Liver (tissue), 9 donors: ENCODE measurements around the gene RIPK1. TPM values are rescaled to one million over a fixed set of nuclear protein-coding genes. Genes with fewer than 3 reads are reported as not detected.

Experiments
- DNase-seq: peaks from one replicate; pipeline ENCODE4 v3.0.0-alpha.2; 2017; ENCODE audit warnings: low spot score
- H3K27ac ChIP-seq, 2 donors: one replicate each; pipeline ENCODE4 v1.7.0; 2013; ENCODE audit warnings: inconsistent platforms in 2 of 2, low read length in 2 of 2, control low read depth in 1 of 2, low read depth in 1 of 2, mild to moderate bottlenecking in 1 of 2
- H3K27me3 ChIP-seq, 4 donors: one replicate each; pipeline versions ENCODE4 v1.6.1 to v1.7.0; 2013; ENCODE audit warnings: low read length in 3 of 4, inconsistent platforms in 1 of 4, mild to moderate bottlenecking in 1 of 4, moderate library complexity in 1 of 4; ENCODE audit not compliant: control insufficient read depth in 4 of 4, insufficient read depth in 4 of 4
- H3K36me3 ChIP-seq, 4 donors: one replicate each; pipeline versions ENCODE4 v1.6.1 to v1.7.0; 2013; ENCODE audit warnings: low read length in 3 of 4, mild to moderate bottlenecking in 3 of 4, low read depth in 1 of 4, moderate library complexity in 1 of 4; ENCODE audit not compliant: control insufficient read depth in 4 of 4, insufficient read depth in 3 of 4
- H3K4me1 ChIP-seq, 4 donors: one replicate each; pipeline versions ENCODE4 v1.6.1 to v1.7.0; 2013; ENCODE audit warnings: low read length in 3 of 4, mild to moderate bottlenecking in 3 of 4, moderate library complexity in 1 of 4; ENCODE audit not compliant: control insufficient read depth in 4 of 4, insufficient read depth in 4 of 4
- H3K4me3 ChIP-seq, 3 donors: one replicate each; pipeline versions ENCODE4 v1.6.1 to v1.7.0; 2013; ENCODE audit warnings: low read length in 3 of 3, control low read depth in 1 of 3, low read depth in 1 of 3, mild to moderate bottlenecking in 1 of 3
- H3K9ac ChIP-seq, 2 donors: one replicate each; pipeline ENCODE4 v1.7.0; 2013; ENCODE audit warnings: low read length in 2 of 2, mild to moderate bottlenecking in 2 of 2, moderate library complexity in 2 of 2, control low read depth in 1 of 2, low read depth in 1 of 2
- H3K9me3 ChIP-seq, 4 donors: one replicate each; pipeline versions ENCODE4 v1.6.1 to v1.7.0; 2013; ENCODE audit warnings: low read length in 3 of 4; ENCODE audit not compliant: control insufficient read depth in 4 of 4
- EGR1 ChIP-seq, 2 donors: IDR thresholded peaks; 2 replicates each; pipeline ENCODE4 v1.6.1; 2016 to 2018; ENCODE audit warnings: antibody characterized with exemption in 2 of 2, low read depth in 2 of 2
- FOXA1 ChIP-seq: IDR thresholded peaks from 2 replicates; pipeline ENCODE4 v1.6.1; 2016; ENCODE audit warnings: antibody characterized with exemption
- FOXA2 ChIP-seq: IDR thresholded peaks from 2 replicates; pipeline ENCODE4 v1.6.1; 2016; ENCODE audit warnings: antibody characterized with exemption
- GABPA ChIP-seq, 2 donors: IDR thresholded peaks in 1 of 2; conservative IDR thresholded peaks in 1 of 2; 2 replicates each; pipeline ENCODE4 v1.6.1; 2016; ENCODE audit warnings: antibody characterized with exemption in 2 of 2, mild to moderate bottlenecking in 1 of 2, moderate library complexity in 1 of 2
- HNF4A ChIP-seq, 2 donors: conservative IDR thresholded peaks; 2 replicates each; pipeline ENCODE4 v1.6.1; 2016; ENCODE audit warnings: antibody characterized with exemption in 2 of 2, mild to moderate bottlenecking in 2 of 2
- HNF4G ChIP-seq: IDR thresholded peaks from 2 replicates; pipeline ENCODE4 v1.6.1; 2016; ENCODE audit warnings: antibody characterized with exemption
- JUND ChIP-seq, 2 donors: IDR thresholded peaks; 2 replicates each; pipeline ENCODE4 v1.6.1; 2016; ENCODE audit warnings: antibody characterized with exemption in 2 of 2
- NR2F2 ChIP-seq: IDR thresholded peaks from 2 replicates; pipeline ENCODE4 v1.6.1; 2016; ENCODE audit warnings: antibody characterized with exemption
- RAD21 ChIP-seq, 2 donors: IDR thresholded peaks; 2 replicates each; pipeline ENCODE4 v1.6.1; 2016; ENCODE audit warnings: antibody characterized with exemption in 2 of 2, mild to moderate bottlenecking in 2 of 2
- RXRA ChIP-seq, 2 donors: IDR thresholded peaks; 2 replicates each; pipeline ENCODE4 v1.6.1; 2017 to 2018; ENCODE audit warnings: antibody characterized with exemption in 2 of 2, mild to moderate bottlenecking in 1 of 2
- SP1 ChIP-seq: IDR thresholded peaks from 2 replicates; pipeline ENCODE4 v1.6.1; 2018; ENCODE audit warnings: antibody characterized with exemption, mild to moderate bottlenecking
- TAF1 ChIP-seq: conservative IDR thresholded peaks from 2 replicates; pipeline ENCODE4 v1.6.1; 2016; ENCODE audit warnings: antibody characterized with exemption, mild to moderate bottlenecking
- YY1 ChIP-seq: IDR thresholded peaks from 2 replicates; pipeline ENCODE4 v1.6.1; 2016; ENCODE audit warnings: antibody characterized with exemption, mild to moderate bottlenecking
- WGBS: extraction: QIAGEN DNeasy Blood & Tissue Kit; methylation state at CpG from one replicate; pipeline ENCODE4 v1.1.7; 2013; 5-methylcytosine and 5-hydroxymethylcytosine counted together
- polyA plus RNA-seq, 2 donors: library from polyadenylated mRNA; stranded (reverse) in 1 of 2; unstranded in 1 of 2; fragments of 200-250 nt in 1 of 2; fragments of >200 nt in 1 of 2; fragmentation: Nextera tagmentation in 1 of 2; extraction: Ambion mirVana in 1 of 2; gene quantifications; one replicate each; pipeline versions ENCODE4 v1.2.1 to v1.2.3, GENCODE V29; 2013 to 2015
- total RNA-seq, 2 donors: library from RNA; depleted of rRNA; stranded (reverse); fragments of >200 nt; gene quantifications; one replicate each; pipeline ENCODE4 v1.2.3, GENCODE V29; 2014
- TF ChIP-seq, protein P1 (sequence below): IDR thresholded peaks from 2 replicates; pipeline ENCODE4 v1.6.1; 2016; ENCODE audit warnings: antibody characterized with exemption, mild to moderate bottlenecking
- TF ChIP-seq, protein P2 (sequence below): IDR thresholded peaks from 2 replicates; pipeline ENCODE4 v1.6.1; 2016; ENCODE audit warnings: antibody characterized with exemption
- TF ChIP-seq, protein P3 (sequence below): fragments of 150-350 bp; IDR thresholded peaks from 2 replicates; pipeline ENCODE4 v1.5.1; 2017; ENCODE audit warnings: improper control_type of control experiment, low read depth, low read length; ENCODE audit not compliant: missing input control
- TF ChIP-seq, protein P4 (sequence below): IDR thresholded peaks from 2 replicates; pipeline ENCODE4 v1.6.1; 2016; ENCODE audit warnings: antibody characterized with exemption
- TF ChIP-seq, protein P5 (sequence below): IDR thresholded peaks from 2 replicates; pipeline ENCODE4 v1.6.1; 2016; ENCODE audit warnings: antibody characterized with exemption
- donor health status: healthy.
- donor health status: healthy.
- donor health status: healthy.
- donor health status: healthy.
- donor health status: healthy.

The RIPK1 gene
- total and polyA plus RNA-seq, 4 donors, result 6.7 to 27.2 (median 13.3) TPM

DNA sequence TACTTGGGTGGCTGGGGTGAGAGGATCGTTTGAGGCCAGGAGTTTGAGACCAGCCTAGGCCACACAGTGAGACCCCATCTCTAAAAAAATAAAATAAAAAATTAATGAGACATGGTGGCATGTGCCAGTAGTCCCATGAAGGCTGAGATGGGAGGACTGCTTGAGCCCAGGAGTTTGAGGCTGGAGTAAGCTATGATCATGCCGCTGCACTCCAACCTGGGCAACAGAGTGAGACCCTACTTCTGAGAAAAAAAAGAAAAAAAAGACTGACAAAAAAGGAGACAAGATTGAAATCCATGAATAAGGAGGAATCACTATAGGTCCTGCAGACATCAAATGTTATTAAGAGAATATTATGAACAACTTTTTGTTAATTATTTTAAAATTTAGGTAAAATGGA is 26.5 kb downstream of the RIPK1 start:
- H3K27ac ChIP-seq, result no peak overlapping the region
- no peak for DNase-seq
- H3K9me3 ChIP-seq, result no peaks in the 10 kb centered on the region
- no peak overlapping the region for H3K9ac ChIP-seq
- TF ChIP-seq, protein P1, sequence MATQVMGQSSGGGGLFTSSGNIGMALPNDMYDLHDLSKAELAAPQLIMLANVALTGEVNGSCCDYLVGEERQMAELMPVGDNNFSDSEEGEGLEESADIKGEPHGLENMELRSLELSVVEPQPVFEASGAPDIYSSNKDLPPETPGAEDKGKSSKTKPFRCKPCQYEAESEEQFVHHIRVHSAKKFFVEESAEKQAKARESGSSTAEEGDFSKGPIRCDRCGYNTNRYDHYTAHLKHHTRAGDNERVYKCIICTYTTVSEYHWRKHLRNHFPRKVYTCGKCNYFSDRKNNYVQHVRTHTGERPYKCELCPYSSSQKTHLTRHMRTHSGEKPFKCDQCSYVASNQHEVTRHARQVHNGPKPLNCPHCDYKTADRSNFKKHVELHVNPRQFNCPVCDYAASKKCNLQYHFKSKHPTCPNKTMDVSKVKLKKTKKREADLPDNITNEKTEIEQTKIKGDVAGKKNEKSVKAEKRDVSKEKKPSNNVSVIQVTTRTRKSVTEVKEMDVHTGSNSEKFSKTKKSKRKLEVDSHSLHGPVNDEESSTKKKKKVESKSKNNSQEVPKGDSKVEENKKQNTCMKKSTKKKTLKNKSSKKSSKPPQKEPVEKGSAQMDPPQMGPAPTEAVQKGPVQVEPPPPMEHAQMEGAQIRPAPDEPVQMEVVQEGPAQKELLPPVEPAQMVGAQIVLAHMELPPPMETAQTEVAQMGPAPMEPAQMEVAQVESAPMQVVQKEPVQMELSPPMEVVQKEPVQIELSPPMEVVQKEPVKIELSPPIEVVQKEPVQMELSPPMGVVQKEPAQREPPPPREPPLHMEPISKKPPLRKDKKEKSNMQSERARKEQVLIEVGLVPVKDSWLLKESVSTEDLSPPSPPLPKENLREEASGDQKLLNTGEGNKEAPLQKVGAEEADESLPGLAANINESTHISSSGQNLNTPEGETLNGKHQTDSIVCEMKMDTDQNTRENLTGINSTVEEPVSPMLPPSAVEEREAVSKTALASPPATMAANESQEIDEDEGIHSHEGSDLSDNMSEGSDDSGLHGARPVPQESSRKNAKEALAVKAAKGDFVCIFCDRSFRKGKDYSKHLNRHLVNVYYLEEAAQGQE, result no peak
- no peak for TF ChIP-seq NR2F2
- TF ChIP-seq, protein P2, sequence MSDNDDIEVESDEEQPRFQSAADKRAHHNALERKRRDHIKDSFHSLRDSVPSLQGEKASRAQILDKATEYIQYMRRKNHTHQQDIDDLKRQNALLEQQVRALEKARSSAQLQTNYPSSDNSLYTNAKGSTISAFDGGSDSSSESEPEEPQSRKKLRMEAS, result no peak
- no peak for TF ChIP-seq YY1
- 97% methylated on average over 2 of the region's 2 CpGs for WGBS
- no peaks in the 10 kb centered on the region for H3K4me1 ChIP-seq
- no peak overlapping the region for H3K4me3 ChIP-seq
- no peaks in the 10 kb centered on the region for H3K27me3 ChIP-seq
- H3K36me3 ChIP-seq, result peaks cover 11 to 34% (median 25%) of the 10 kb centered on the region in 4 donors

DNA sequence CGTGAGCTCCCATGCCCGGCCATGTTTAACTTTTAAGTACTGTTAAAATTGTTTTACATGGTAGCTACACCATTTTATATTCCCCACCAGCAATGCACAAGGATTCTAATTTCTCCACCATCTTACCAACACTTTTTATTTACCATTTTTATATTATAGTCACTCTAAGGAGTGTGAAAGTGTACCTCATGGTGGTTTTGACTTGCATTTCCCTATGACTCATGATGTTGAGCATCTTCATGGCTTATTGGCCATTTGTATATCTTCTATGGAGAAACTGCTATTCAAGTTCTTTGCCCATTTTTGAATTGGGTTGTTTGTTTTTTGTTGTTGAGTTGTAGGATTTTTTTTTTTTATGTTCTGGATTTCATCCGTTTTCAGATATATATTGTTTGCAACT is 34.6 kb downstream of the RIPK1 start:
- TF ChIP-seq YY1 (no peak), JUND (IDR thresholded peaks at IDR 0.05) (no peak), EGR1 (IDR thresholded peaks at IDR 0.05; ENCODE audit: low read depth in 2 of 2) (no peak), HNF4G (no peak), RAD21 (IDR thresholded peaks at IDR 0.05) (no peak), FOXA1 (no peak), TAF1 (no peak), HNF4A (conservative IDR thresholded peaks at IDR 0.05) (no peak), NR2F2 (no peak), GABPA (IDR thresholded peaks at IDR 0.05 in 1 of 2, conservative IDR thresholded peaks at IDR 0.05 in 1 of 2) (no peak), SP1 (no peak), FOXA2 (no peak), RXRA (IDR thresholded peaks at IDR 0.05) (no peak)
- TF ChIP-seq, protein P3, sequence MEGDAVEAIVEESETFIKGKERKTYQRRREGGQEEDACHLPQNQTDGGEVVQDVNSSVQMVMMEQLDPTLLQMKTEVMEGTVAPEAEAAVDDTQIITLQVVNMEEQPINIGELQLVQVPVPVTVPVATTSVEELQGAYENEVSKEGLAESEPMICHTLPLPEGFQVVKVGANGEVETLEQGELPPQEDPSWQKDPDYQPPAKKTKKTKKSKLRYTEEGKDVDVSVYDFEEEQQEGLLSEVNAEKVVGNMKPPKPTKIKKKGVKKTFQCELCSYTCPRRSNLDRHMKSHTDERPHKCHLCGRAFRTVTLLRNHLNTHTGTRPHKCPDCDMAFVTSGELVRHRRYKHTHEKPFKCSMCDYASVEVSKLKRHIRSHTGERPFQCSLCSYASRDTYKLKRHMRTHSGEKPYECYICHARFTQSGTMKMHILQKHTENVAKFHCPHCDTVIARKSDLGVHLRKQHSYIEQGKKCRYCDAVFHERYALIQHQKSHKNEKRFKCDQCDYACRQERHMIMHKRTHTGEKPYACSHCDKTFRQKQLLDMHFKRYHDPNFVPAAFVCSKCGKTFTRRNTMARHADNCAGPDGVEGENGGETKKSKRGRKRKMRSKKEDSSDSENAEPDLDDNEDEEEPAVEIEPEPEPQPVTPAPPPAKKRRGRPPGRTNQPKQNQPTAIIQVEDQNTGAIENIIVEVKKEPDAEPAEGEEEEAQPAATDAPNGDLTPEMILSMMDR, result no peak
- TF ChIP-seq, protein P4, sequence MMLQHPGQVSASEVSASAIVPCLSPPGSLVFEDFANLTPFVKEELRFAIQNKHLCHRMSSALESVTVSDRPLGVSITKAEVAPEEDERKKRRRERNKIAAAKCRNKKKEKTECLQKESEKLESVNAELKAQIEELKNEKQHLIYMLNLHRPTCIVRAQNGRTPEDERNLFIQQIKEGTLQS, result no peak
- TF ChIP-seq, protein P1, result no peak
- TF ChIP-seq, protein P5, sequence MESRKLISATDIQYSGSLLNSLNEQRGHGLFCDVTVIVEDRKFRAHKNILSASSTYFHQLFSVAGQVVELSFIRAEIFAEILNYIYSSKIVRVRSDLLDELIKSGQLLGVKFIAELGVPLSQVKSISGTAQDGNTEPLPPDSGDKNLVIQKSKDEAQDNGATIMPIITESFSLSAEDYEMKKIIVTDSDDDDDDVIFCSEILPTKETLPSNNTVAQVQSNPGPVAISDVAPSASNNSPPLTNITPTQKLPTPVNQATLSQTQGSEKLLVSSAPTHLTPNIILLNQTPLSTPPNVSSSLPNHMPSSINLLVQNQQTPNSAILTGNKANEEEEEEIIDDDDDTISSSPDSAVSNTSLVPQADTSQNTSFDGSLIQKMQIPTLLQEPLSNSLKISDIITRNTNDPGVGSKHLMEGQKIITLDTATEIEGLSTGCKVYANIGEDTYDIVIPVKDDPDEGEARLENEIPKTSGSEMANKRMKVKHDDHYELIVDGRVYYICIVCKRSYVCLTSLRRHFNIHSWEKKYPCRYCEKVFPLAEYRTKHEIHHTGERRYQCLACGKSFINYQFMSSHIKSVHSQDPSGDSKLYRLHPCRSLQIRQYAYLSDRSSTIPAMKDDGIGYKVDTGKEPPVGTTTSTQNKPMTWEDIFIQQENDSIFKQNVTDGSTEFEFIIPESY, result no peak
- TF ChIP-seq, protein P2, result no peak
- H3K9me3 ChIP-seq, result no peaks in the 10 kb centered on the region
- no peaks in the 10 kb centered on the region for H3K4me1 ChIP-seq
- H3K9ac ChIP-seq, result no peak overlapping the region
- no peak for DNase-seq
- 97% methylated on average over 3 of the region's 3 CpGs for WGBS
- H3K4me3 ChIP-seq, result no peak overlapping the region
- peaks cover 11 to 53% (median 39%) of the 10 kb centered on the region in 4 donors for H3K36me3 ChIP-seq
- no peaks in the 10 kb centered on the region for H3K27me3 ChIP-seq
- H3K27ac ChIP-seq, result no peak overlapping the region
